GM18502 (cell line): ENCODE measurements around the gene DYNC1LI2.

Experiments used
- ATAC-seq: cut with Tn5 transposase; IDR thresholded peaks from one replicate; pipeline ENCODE4 v1.9.1; 2021; ENCODE audit warnings: mild to moderate bottlenecking; ENCODE audit not compliant: unreplicated experiment, poor library complexity

DYNC1LI2 gene

GRCh38 chr16:66741169-66741900 is 10.1 kb downstream of the DYNC1LI2 start:
- no peak for ATAC-seq

DNA sequence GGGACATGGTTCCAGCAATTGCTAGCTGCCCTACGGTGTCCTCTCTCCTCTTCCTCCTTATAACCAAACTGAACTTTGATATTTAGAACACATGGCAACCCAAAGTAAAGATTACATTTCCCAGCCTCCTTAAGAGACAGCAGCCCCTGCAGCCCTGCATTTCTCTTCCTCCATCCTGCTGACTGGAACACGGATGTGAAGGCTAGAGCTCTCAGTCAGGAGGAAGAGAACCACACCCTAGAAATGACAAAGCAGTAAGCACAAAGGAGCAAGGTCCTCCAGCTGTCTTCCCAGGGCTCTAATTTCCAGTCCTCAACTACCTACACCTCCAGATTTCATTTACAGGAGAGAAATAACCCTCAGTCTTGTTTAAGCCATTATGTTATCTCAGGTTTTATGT is 10.9 kb downstream of the DYNC1LI2 start:
- no peak for ATAC-seq

GRCh38 chr16:66740010-66740409 is 11.4 kb downstream of the DYNC1LI2 start:
- no peak for ATAC-seq

DNA sequence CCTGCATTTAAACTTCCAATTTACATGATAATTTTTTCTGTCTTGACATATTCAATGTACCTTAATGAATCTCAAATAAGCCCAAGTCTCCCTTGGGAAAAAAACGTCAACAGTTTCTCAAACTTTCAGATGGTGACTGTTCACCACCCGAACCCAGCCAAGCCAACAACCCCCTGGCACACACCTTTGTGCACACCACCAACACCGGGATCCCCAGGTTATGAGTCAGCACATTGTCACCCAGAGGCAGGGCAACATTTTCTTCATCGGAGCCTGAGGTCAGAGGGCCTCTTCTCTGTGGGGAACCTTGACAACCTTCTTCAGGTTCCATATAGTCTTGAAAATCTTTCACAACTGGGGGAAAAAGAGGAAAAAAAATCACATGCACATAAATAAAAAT is 15.5 kb downstream of the DYNC1LI2 start:
- ATAC-seq = no peak

- ATAC-seq = no peak
Observed at GRCh38 chr16:66731101-66731500, 20.3 kb downstream of the DYNC1LI2 start.

- ATAC-seq = no peak
Observed at GRCh38 chr16:66728804-66729203, 22.6 kb downstream of the DYNC1LI2 start.

DNA sequence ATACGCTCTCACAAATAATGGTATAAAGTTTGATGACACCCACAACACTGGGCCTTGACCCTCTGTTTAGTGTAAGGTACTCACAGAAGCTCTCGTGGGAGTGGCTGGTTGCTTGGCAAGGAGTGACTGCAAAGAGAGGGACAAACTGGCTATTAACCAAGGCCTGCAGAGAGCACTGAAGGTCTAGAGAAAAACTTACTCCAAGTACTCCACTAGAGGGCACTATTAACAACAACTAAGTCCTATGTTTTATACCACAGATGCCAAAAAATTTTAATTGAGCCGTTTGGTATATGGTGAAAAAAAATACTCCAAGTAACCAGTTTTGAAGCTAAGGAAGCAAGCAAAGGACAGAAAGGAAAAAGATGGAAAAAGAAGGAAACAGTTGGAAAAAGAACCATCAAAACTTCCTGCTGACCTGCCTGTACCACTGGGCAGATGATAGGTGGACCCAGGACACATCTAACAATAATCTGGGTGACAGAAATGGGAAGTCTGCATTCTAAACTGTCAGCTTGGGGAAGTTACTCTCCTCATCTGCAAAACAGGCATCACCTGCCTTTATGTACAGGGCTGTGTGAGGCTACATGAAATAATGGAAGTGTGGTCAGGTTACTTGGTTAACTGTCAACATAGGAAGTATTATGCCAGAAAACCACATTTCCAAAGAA is 23.2 kb downstream of the DYNC1LI2 start:
- ATAC-seq = no peak

- ATAC-seq = no peak
Observed at GRCh38 chr16:66720766-66721165, 30.6 kb downstream of the DYNC1LI2 start.

- ATAC-seq = no peak
Observed at GRCh38 chr16:66719246-66719645, 32.2 kb downstream of the DYNC1LI2 start.

DNA sequence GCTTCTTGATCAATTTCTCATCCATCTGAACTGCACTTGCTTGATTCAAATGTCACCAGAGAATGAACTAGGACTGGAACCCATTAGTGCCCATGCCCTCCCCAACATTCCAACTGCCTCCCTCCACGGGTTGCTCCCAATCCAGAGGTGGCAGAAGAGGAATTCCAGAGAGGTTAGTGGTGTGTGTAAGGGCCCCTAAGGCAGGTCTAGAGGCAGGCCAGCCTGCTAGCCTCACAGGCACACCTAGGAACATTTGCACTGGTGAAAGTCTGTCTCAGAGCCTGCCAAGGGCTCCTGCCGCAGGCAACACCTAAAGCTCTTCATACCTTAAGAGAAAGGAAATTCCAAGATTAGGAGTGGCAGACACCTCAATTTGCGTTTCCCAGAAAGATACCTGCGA is 33.6 kb downstream of the DYNC1LI2 start:
- ATAC-seq = no peak

- no peak for ATAC-seq
Observed at GRCh38 chr16:66717112-66717675, 34.2 kb downstream of the DYNC1LI2 start.

DNA sequence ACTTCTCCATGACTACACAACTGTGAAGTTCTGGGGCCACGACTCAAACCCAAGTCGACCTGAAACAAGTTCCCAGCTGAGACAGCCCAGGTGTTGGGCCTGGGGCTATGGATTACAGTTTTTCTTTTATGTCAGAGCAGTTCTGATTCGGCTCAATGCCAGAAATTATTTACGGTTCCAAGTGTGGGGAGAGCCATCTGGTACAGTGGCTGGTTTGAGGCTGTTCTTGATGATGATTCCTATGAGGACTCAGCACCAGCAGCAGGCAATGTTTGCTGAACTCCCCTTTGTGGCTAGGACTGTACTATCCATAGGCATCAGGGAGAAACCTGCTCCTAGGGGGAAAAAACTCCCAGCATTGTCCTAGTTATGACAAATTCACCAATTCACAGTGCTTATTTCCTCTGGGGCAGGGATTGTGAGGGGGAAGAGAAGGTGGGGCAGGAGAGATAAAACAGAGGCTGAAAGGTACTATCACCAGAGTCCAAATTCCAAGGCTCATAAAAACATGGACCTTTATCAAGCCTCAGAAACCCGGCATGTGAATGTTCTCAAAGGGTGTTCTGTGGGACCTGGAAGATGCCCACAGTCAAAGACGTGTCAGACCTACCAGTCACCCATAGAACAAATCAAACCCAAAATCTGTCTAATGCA is 36.6 kb downstream of the DYNC1LI2 start:
- ATAC-seq = no peak

GRCh38 chr16:66714062-66714461 is 37.3 kb downstream of the DYNC1LI2 start:
- no peak for ATAC-seq

GRCh38 chr16:66713076-66713475 is 38.3 kb downstream of the DYNC1LI2 start:
- ATAC-seq = no peak

DNA sequence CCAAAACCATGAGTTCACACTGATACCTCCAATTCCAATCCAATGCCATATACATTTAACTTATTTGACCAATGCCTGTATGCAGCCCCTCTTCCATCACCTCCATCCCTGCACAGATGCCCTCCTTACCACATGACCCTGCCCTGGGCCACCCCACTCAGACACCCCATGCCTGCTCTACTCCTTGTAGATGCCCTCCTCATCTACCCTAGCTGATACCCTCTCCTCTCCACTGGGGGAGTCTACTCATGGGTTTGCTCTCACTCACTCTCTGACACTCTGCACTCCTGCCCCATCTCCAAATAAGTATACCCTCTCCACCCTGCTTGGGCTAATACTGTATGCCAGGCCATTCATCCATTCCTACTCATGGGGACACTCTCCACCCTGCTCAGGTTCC is 38.9 kb downstream of the DYNC1LI2 start:
- no peak for ATAC-seq

- no peak for ATAC-seq
Observed at GRCh38 chr16:66711581-66711980, 39.8 kb downstream of the DYNC1LI2 start.

DNA sequence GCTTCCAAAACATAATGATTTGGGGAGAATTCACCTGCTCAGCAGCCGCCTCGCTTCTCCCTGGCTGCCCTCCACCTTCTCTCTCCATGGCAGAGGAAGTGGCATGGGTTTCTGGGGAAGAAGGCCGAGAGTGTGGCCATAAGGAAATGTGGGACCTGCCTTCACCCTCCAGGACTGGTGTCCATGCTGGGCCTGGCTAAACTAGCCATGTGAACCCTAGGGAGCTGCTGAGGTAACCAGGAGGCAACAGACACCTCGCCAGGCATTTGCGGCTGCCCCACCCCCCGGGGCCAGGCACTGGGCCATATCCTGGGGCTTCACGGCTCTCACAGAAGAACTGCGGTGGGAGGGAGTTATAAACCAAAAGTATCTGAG is 44.9 kb downstream of the DYNC1LI2 start:
- ATAC-seq = no peak

DNA sequence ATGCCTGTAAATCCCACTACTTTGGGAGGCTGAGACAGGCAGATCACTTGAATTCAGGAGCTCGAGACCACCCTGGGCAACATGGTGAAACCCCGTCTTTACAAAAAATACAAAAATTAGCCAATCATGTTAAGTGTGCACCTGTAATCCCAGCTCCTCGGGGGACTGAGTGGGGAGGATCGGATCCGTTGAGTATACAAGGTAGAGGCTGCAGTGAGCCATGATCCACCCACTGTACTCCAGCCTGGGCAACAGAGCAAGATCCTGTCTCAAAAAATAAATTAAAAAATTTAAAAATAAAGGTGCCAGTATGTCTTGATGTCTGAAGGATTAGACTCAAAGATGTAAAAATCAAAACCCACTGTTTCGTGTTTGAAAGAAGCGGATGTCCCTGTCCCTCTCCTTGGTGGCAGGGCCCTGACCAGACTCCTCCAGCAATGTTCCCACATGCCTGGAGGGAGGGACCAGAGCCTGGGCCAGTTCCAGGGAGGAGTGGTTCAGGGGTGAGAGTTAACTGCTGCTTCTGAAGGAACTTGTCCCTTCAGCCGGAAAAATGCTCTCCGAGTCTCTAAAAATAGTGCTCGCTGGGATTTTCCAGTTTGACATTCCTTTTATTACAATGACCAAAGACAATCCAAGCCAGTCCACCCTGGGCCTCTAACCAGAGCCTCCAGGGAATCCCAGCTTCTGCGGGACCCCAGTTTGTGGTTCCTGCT is 45.5 kb downstream of the DYNC1LI2 start:
- ATAC-seq = no peak

- no peak for ATAC-seq
Observed at GRCh38 chr16:66703406-66704215, 47.8 kb downstream of the DYNC1LI2 start.

DNA sequence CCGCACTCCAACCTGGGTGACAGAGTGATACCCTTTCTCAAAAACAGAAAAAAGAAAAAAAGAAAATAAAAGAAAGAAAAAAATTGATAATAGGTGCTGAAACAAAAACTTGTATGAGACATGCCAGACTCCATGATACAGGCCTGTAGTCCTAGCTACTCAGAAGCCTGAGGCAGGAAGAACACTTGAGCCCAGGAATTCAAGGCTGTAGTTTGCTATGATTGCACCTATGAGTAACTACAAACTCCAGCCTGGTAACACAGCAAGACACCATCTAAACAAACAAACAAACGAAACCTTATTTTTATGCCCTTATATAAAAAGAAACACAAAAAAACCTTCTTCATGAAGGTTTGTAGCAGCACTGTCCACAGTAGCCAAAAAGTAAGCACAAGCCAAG is 49.9 kb downstream of the DYNC1LI2 start:
- ATAC-seq = no peak
